ENCODE results near the gene POU6F1. TPM values are rescaled to one million over a fixed set of nuclear protein-coding genes. Genes with fewer than 3 reads are reported as not detected.

Gene POU6F1
- polyA plus RNA-seq, 3 donors = 0.65 to 5.2 TPM; not detected in 1

GRCh38 chr12:51214895-51215294 is 3.0 kb downstream of the POU6F1 start:
- TF ChIP-seq CTCF (IDR thresholded peaks at IDR 0.05) = no peak
- Histone ChIP-seq H4K20me1 (ENCODE audit: insufficient read depth, low read length) (no peaks in the 10 kb centered on the region), H3K36me3 (replicated peaks in 1 of 2; ENCODE audit: control insufficient read depth in 1 of 2, insufficient read depth in 2 of 2, low read length in 2 of 2) (no peaks in the 10 kb centered on the region), H3K4me1 (ENCODE audit: control insufficient read depth in 1 of 2, insufficient read depth in 2 of 2, low read length in 2 of 2) (peaks cover 13 to 17% of the 10 kb centered on the region in 2 donors), H3K4me3 (replicated peaks in 1 of 3; ENCODE audit: low read depth in 2 of 3, low read length in 3 of 3) (no peak overlapping the region), H2AFZ (ENCODE audit: insufficient read depth, low read depth, low read length, poor library complexity, severe bottlenecking) (no peak overlapping the region), H3K27me3 (ENCODE audit: control insufficient read depth in 2 of 2, insufficient read depth in 2 of 2, low read length in 2 of 2) (peaks cover 0 to 7% of the 10 kb centered on the region in 2 donors), H3K9me3 (replicated peaks in 1 of 2; ENCODE audit: control insufficient read depth in 1 of 2, insufficient read depth in 1 of 2, low read length in 2 of 2) (no peaks in the 10 kb centered on the region), H3K9ac (ENCODE audit: insufficient read depth, low read length, poor library complexity, severe bottlenecking) (no peak overlapping the region), H3K79me2 (ENCODE audit: insufficient read depth, low read length) (no peaks in the 10 kb centered on the region), H3K27ac (ENCODE audit: low read depth in 1 of 2, low read length in 2 of 2) (no peak overlapping the region), H3K4me2 (replicated peaks; ENCODE audit: extremely low read depth, low read length, poor library complexity, severe bottlenecking) (no peak overlapping the region)
- DNase-seq = no peak
- 98% methylated on average over 5 of the region's 5 CpGs for WGBS (ENCODE audit: insufficient coverage)
- H3K36me3 Mint-ChIP-seq = peaks cover 0 to 3% of the 10 kb centered on the region in 2 donors
- intact Hi-C loops (cut with micrococcal nuclease) = loop anchor here (5.0 to 10.0 kb wide), 2 partner anchors 37 to 50 kb away; no protein-coding TSS in a partner anchor
- peaks cover 2 to 5% (median 2%) of the 10 kb centered on the region in 3 donors for H3K27me3 Mint-ChIP-seq (ENCODE audit: low read depth in 3 of 3)
- H3K27ac Mint-ChIP-seq = no peak overlapping the region
- no peak overlapping the region for H3K4me3 Mint-ChIP-seq
- peaks cover 0 to 4% (median 0%) of the 10 kb centered on the region in 7 donors for H3K9me3 Mint-ChIP-seq
- H3K4me1 Mint-ChIP-seq = peaks cover 11% of the 10 kb centered on the region

GRCh38 chr12:51210690-51211395 is 7.0 kb downstream of the POU6F1 start:
- WGBS (ENCODE audit: insufficient coverage) = 75% methylated on average over 2 of the region's 2 CpGs
- intact Hi-C loops (cut with micrococcal nuclease) = loop anchor here in 1 of 2 donors (10.0 kb wide), 1 partner anchor 54 kb away; no protein-coding TSS in a partner anchor
- no peaks in the 10 kb centered on the region for H3K4me1 ChIP-seq (ENCODE audit: control insufficient read depth in 1 of 2, insufficient read depth in 2 of 2, low read length in 2 of 2)
- Mint-ChIP-seq H3K27me3 (ENCODE audit: low read depth in 3 of 3) (peaks cover 0 to 7% (median 2%) of the 10 kb centered on the region in 3 donors), H3K9me3 (peaks cover 0 to 3% (median 0%) of the 10 kb centered on the region in 7 donors), H3K36me3 (no peaks in the 10 kb centered on the region), H3K27ac (no peak overlapping the region), H3K4me1 (no peaks in the 10 kb centered on the region), H3K4me3 (no peak overlapping the region)
- H3K4me2 ChIP-seq (replicated peaks; ENCODE audit: extremely low read depth, low read length, poor library complexity, severe bottlenecking) = no peak overlapping the region
- H4K20me1 ChIP-seq (ENCODE audit: insufficient read depth, low read length) = no peaks in the 10 kb centered on the region
- H3K27me3 ChIP-seq (ENCODE audit: control insufficient read depth in 2 of 2, insufficient read depth in 2 of 2, low read length in 2 of 2) = no peaks in the 10 kb centered on the region
- H3K27ac ChIP-seq (ENCODE audit: low read depth in 1 of 2, low read length in 2 of 2) = no peak overlapping the region
- no peaks in the 10 kb centered on the region for H3K36me3 ChIP-seq (replicated peaks in 1 of 2; ENCODE audit: control insufficient read depth in 1 of 2, insufficient read depth in 2 of 2, low read length in 2 of 2)
- H2AFZ ChIP-seq (ENCODE audit: insufficient read depth, low read depth, low read length, poor library complexity, severe bottlenecking) = no peak overlapping the region
- H3K9me3 ChIP-seq (replicated peaks in 1 of 2; ENCODE audit: control insufficient read depth in 1 of 2, insufficient read depth in 1 of 2, low read length in 2 of 2) = no peaks in the 10 kb centered on the region
- H3K79me2 ChIP-seq (ENCODE audit: insufficient read depth, low read length) = no peaks in the 10 kb centered on the region
- DNase-seq = no peak
- H3K9ac ChIP-seq (ENCODE audit: insufficient read depth, low read length, poor library complexity, severe bottlenecking) = no peak overlapping the region
- no peak for TF ChIP-seq CTCF (IDR thresholded peaks at IDR 0.05)
- no peak overlapping the region for H3K4me3 ChIP-seq (replicated peaks in 1 of 3; ENCODE audit: low read depth in 2 of 3, low read length in 3 of 3)

Measured in CD14-positive monocyte (primary cell).